ENCODE results near the gene MARVELD1. TPM values are rescaled to one million over a fixed set of nuclear protein-coding genes. Genes with fewer than 3 reads are reported as not detected.

Gene MARVELD1
- total and polyA plus RNA-seq, 2 experiments from 2014 or later = 7.3 to 23.7 TPM

- ATAC-seq = no peak
- H3K4me2 ChIP-seq = no peak overlapping the region
- H3K9me2 ChIP-seq (ENCODE audit: insufficient read depth) = no peaks in the 10 kb centered on the region
- no peaks in the 10 kb centered on the region for H3K9me3 Mint-ChIP-seq
- no peak for DNase-seq (ENCODE audit: low spot score)
- no peaks in the 10 kb centered on the region for H3K27me3 ChIP-seq (ENCODE audit: insufficient read depth)
- H3K36me3 Mint-ChIP-seq (ENCODE audit: low read depth) = peaks cover 64% of the 10 kb centered on the region
- H3K27ac Mint-ChIP-seq = no peak overlapping the region
- H3K4me3 Mint-ChIP-seq = no peak overlapping the region
- no peak for TF ChIP-seq NANOG (IDR thresholded peaks at IDR 0.05; ENCODE audit: borderline replicate concordance)
- TF ChIP-seq, protein P1, sequence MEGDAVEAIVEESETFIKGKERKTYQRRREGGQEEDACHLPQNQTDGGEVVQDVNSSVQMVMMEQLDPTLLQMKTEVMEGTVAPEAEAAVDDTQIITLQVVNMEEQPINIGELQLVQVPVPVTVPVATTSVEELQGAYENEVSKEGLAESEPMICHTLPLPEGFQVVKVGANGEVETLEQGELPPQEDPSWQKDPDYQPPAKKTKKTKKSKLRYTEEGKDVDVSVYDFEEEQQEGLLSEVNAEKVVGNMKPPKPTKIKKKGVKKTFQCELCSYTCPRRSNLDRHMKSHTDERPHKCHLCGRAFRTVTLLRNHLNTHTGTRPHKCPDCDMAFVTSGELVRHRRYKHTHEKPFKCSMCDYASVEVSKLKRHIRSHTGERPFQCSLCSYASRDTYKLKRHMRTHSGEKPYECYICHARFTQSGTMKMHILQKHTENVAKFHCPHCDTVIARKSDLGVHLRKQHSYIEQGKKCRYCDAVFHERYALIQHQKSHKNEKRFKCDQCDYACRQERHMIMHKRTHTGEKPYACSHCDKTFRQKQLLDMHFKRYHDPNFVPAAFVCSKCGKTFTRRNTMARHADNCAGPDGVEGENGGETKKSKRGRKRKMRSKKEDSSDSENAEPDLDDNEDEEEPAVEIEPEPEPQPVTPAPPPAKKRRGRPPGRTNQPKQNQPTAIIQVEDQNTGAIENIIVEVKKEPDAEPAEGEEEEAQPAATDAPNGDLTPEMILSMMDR (conservative IDR thresholded peaks at IDR 0.05; ENCODE audit: low read depth in 2 of 2) = no peak
- no peak for TF ChIP-seq JUNB (IDR thresholded peaks at IDR 0.05; ENCODE audit: unreplicated experiment)
- TF ChIP-seq POLR2AphosphoS5 (IDR thresholded peaks at IDR 0.05; ENCODE audit: low read depth) = no peak
- no peak for TF ChIP-seq STAT1 (IDR thresholded peaks at IDR 0.05; ENCODE audit: unreplicated experiment)
- TF ChIP-seq, protein P2, sequence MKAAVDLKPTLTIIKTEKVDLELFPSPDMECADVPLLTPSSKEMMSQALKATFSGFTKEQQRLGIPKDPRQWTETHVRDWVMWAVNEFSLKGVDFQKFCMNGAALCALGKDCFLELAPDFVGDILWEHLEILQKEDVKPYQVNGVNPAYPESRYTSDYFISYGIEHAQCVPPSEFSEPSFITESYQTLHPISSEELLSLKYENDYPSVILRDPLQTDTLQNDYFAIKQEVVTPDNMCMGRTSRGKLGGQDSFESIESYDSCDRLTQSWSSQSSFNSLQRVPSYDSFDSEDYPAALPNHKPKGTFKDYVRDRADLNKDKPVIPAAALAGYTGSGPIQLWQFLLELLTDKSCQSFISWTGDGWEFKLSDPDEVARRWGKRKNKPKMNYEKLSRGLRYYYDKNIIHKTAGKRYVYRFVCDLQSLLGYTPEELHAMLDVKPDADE (IDR thresholded peaks at IDR 0.05) = no peak
- no peak for TF ChIP-seq REST (IDR thresholded peaks at IDR 0.05; ENCODE audit: unreplicated experiment)
- no peak for TF ChIP-seq ZNF331 (CRISPR knock-in tag; IDR thresholded peaks at IDR 0.05; ENCODE audit: low read depth)
- TF ChIP-seq CREB1 (CRISPR knock-in tag; IDR thresholded peaks at IDR 0.05; ENCODE audit: low read depth) = no peak
- no peak overlapping the region for H3K27ac ChIP-seq (ENCODE audit: low read depth)
- H3K4me1 Mint-ChIP-seq = no peaks in the 10 kb centered on the region
- H2AFZ ChIP-seq = no peak overlapping the region
- H3K4me3 ChIP-seq = no peak overlapping the region
- no peaks in the 10 kb centered on the region for H3F3A ChIP-seq (replicated peaks; ENCODE audit: low read depth)
- peaks cover 13% of the 10 kb centered on the region; the same call in 1 of the 2 replicates for H3K79me2 ChIP-seq (replicated peaks; ENCODE audit: insufficient read depth)
- H3K27me3 Mint-ChIP-seq (ENCODE audit: insufficient read depth, low read depth, poor library complexity) = no peaks in the 10 kb centered on the region
- peaks cover 21% of the 10 kb centered on the region for H3K36me3 ChIP-seq (ENCODE audit: insufficient read depth)
- no peaks in the 10 kb centered on the region for H3K4me1 ChIP-seq (ENCODE audit: insufficient read depth)
- H4K20me1 ChIP-seq (replicated peaks; ENCODE audit: insufficient read depth) = peaks cover 3% of the 10 kb centered on the region; the same call in 1 of the 2 replicates
Observed at GRCh38 chr10:97747573-97747972, 34.0 kb downstream of the MARVELD1 start.

- Mint-ChIP-seq H3K4me1 (no peaks in the 10 kb centered on the region), H3K27me3 (ENCODE audit: insufficient read depth, low read depth, poor library complexity) (no peaks in the 10 kb centered on the region), H3K27ac (no peak overlapping the region), H3K9me3 (no peaks in the 10 kb centered on the region), H3K36me3 (ENCODE audit: low read depth) (peaks cover 63% of the 10 kb centered on the region), H3K4me3 (no peak overlapping the region)
- DNase-seq (ENCODE audit: low spot score) = no peak
- Histone ChIP-seq H3K27me3 (ENCODE audit: insufficient read depth) (no peaks in the 10 kb centered on the region), H3K4me1 (ENCODE audit: insufficient read depth) (no peaks in the 10 kb centered on the region), H3K4me3 (no peak overlapping the region), H3K79me2 (replicated peaks; ENCODE audit: insufficient read depth) (0 out of 2 replicates have a peak, but pooled peaks cover 9% of the 10 kb centered on the region), H3F3A (replicated peaks; ENCODE audit: low read depth) (no peaks in the 10 kb centered on the region), H2AFZ (no peak overlapping the region), H4K20me1 (replicated peaks; ENCODE audit: insufficient read depth) (0 out of 2 replicates have a peak, but pooled peaks cover 3% of the 10 kb centered on the region), H3K4me2 (no peak overlapping the region), H3K27ac (ENCODE audit: low read depth) (no peak overlapping the region), H3K36me3 (ENCODE audit: insufficient read depth) (peaks cover 21% of the 10 kb centered on the region), H3K9me2 (ENCODE audit: insufficient read depth) (no peaks in the 10 kb centered on the region)
- no peak for ATAC-seq
- TF ChIP-seq REST (IDR thresholded peaks at IDR 0.05; ENCODE audit: unreplicated experiment) (no peak), EZH2phosphoT487 (IDR thresholded peaks at IDR 0.05; ENCODE audit: unreplicated experiment) (no peak), STAT1 (IDR thresholded peaks at IDR 0.05; ENCODE audit: unreplicated experiment) (no peak), NANOG (IDR thresholded peaks at IDR 0.05; ENCODE audit: borderline replicate concordance) (no peak), ZNF114 (CRISPR knock-in tag; IDR thresholded peaks at IDR 0.05) (no peak), CREB1 (CRISPR knock-in tag; IDR thresholded peaks at IDR 0.05; ENCODE audit: low read depth) (no peak), JUNB (IDR thresholded peaks at IDR 0.05; ENCODE audit: unreplicated experiment) (no peak)
- TF ChIP-seq, protein P2 (IDR thresholded peaks at IDR 0.05) = no peak
Observed at GRCh38 chr10:97748116-97748515, 34.6 kb downstream of the MARVELD1 start.
